ENCODE results near the gene TRIP6. TPM values are rescaled to one million over a fixed set of nuclear protein-coding genes. Genes with fewer than 3 reads are reported as not detected.
"Not testable (repeated sequence)": the region's sequence is repeated elsewhere in the genome, so short reads cannot be mapped to it uniquely, and the experiment has no call there.

The TRIP6 gene
- total RNA-seq, 1 donor from 2014 or later = 94.2 TPM

DNA sequence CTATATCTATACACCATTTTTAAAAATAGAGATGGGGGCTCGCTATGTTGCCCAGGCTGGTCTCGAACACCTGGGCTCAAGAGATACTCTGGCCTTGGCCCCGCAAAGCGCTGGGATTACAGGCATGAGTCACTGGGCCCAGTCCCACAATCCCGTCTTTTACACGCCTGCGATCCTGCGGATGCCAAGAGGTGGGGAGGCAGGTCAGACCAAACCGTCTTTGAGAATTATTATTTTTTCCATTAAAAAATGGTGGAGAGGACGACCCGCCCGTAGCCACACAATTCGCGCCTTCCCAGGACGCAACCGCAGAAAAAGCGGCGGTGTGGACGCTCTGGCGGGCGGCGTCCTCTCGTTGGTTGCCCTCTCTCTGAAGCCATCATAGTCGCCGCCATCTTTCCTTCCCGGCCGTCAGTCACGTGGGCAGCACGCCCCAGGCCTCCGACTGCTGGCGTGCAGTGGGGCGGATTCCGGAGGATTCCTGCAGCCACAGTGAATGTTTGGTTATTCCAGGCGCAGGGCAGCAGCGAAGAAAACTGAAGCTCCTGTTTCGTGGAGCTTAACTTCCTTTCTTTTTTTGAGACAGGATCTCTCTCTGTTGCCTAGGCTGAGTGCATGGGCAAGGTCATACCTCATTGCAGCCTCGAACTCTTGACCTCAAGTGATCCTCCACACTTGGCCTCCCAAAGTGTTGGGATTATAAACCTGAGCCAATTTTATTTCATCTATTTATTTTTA, 29.9 kb upstream of the TRIP6 start:
- DNase-seq (ENCODE audit: low read depth) = peak; percentile 97

DNA sequence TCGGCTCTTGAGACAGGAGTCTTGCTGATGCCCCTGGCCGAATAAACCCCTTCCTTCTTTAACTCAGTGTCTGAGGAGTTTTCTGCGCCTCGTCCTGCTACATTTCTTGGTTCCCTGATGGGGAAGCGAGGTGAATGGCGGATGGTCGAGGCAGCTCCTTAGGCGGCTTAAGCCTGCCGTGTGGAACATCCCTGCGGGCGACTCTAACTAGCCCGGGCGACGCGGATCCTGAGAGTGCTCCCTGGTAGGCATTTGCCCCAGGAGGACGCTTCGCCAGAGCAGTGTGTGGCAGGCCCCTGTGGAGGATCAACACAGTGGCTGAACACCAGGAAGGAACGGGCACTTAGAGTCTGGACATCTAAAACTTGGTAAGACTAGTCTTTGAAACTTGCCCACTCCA, 27.8 kb upstream of the TRIP6 start:
- DNase-seq (ENCODE audit: low read depth) = no peak

DNA sequence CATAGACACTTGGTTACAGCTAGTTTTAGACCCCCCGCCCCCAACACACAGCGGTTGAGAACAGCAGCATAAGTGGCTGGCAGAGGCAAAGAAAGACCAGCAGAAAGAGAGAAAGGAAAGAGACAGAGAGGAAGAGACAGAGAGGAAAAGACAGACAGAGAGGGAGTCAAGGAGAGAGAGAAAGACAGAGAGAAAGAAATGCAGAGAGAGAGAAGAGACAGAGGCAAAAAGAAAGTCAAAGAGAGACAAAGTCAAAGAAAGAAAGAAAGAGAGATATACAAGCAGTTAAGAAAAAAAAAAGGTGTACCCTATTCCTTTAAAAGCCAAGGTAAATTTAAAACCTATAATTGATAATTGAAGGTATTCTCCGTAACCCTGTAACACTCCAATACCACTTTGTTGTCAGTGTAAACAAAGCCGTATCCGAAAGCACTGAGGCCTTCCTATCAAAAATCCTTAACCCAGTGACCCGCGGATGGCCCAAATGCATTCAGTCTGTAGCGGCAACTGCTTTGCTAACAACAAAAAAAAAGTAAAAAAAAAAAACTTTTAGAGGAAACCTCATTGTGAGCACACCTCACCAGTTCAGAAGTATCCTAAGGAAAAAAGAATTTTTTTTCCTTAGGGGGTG, 26.6 kb upstream of the TRIP6 start:
- DNase-seq (ENCODE audit: low read depth) = no peak

DNA sequence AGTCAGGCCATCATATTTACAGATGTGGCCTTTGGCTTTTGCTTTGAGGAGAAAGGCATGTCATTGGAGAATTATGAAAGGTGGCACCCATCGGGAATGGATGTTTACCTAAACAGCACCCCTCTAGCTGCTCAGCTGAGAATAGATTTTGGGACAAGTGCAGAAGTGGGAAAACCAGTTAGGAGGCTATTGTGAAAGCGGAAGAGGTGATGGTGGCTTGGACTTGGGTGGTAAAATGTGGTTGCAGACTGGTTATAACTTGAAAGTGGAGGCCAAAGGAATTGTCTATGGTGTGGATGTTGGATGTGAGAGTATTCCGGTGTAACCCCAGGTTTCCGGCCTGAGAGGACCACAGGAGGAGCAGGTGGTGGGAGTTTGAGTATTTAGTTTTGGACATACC, 19.8 kb upstream of the TRIP6 start:
- no peak for DNase-seq (ENCODE audit: low read depth)

- DNase-seq (ENCODE audit: low read depth) = peak; percentile 95
Observed at GRCh38 chr7:100852048-100852872, 14.9 kb upstream of the TRIP6 start, which contains the start of gene SLC12A9. Gene SLC12A9 (plus strand): TSS chr7:100852713. CDS start chr7:100854198, 1,485 bp downstream.

GRCh38 chr7:100854146-100854895, 12.9 kb upstream of the TRIP6 start:
- DNase-seq (ENCODE audit: low read depth) = no peak

DNA sequence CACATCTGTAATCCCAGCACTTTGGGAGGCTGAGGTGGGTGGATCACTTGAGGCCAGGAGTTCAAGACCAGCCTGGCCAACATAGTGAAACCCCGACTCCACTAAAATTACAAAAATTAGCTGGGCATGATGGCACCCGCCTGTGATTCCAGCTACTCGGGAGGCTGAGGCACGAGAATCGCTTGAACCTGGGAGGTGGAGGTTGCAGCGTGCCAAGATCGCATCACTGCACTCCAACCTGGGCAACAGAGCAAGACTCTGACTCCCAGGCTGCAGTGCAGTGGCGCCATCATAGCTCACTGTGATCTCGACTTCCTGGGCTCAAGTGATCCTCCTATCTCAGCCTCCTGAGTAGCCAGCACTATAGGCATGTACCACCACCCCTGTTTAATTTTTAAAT, 12.3 kb upstream of the TRIP6 start:
- not testable (repeated sequence) for DNase-seq (ENCODE audit: low read depth)

- DNase-seq (ENCODE audit: low read depth) = no peak
Observed at GRCh38 chr7:100855515-100855914, 11.7 kb upstream of the TRIP6 start.

GRCh38 chr7:100856871-100857282, 10.3 kb upstream of the TRIP6 start:
- peak; percentile 5 for DNase-seq (ENCODE audit: low read depth)

DNA sequence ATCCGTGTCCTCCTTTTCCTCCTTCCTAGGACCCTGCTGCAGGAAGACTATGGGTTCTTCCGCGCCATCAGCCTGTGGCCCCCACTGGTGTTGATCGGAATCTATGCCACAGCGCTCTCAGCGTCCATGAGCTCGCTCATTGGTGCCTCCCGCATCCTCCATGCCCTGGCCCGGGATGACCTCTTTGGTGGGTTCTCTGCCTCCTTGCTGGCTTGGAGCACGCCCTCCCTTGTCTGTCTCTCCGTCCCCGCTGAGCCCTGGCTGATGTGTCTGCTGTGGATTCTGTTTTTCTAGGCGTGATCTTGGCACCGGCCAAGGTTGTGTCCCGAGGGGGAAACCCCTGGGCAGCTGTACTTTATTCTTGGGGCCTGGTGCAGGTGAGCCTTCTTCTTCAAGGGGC, 7.3 kb upstream of the TRIP6 start:
- no peak for DNase-seq (ENCODE audit: low read depth)

DNA sequence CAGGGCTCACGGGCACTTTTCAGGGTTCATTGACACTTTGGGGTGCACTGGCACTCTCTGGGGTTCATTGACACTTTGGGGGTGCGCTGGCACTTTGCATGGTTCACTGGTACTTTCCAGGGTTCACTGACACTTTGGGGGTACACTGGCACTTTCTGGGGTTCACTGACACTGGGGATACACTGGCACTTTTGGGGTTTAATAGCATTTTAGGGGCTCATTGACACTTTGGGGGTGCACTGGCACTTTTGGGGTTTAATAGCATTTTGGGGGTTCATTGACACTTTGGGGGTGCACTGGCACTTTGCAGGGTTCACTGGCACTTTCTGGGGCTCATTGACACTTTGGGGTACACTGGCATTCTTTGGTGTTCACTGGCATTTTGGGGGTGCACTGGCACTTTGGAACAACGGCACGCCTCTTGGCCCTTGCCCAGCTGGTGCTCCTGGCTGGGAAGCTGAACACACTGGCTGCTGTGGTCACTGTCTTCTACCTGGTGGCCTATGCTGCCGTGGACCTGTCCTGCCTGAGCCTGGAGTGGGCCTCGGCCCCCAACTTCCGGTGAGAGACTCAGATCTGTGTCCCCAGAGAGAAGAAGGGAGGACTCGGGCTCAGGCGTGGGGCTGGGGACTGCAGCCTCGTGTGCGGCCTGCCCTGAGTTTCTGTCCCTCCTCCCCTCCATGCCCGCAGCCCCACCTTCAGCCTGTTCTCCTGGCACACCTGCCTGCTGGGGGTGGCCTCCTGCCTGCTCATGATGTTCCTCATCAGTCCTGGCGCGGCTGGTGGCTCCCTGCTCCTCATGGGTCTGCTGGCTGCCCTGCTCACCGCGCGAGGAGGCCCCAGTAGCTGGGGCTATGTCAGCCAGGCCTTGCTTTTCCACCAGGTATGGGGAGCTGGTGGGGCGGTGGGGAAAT, 6.2 kb upstream of the TRIP6 start:
- no peak for DNase-seq (ENCODE audit: low read depth)

- no peak for DNase-seq (ENCODE audit: low read depth)
Observed at GRCh38 chr7:100861616-100861985, 5.6 kb upstream of the TRIP6 start.

GRCh38 chr7:100863406-100863950, 3.7 kb upstream of the TRIP6 start:
- peak; percentile 61 for DNase-seq (ENCODE audit: low read depth)

GRCh38 chr7:100864263-100864845, 2.8 kb upstream of the TRIP6 start:
- no peak for DNase-seq (ENCODE audit: low read depth)

- DNase-seq (ENCODE audit: low read depth) = no peak
Observed at GRCh38 chr7:100865372-100865911, 1.7 kb upstream of the TRIP6 start.

- peak; percentile 84 for DNase-seq (ENCODE audit: low read depth)
Observed at GRCh38 chr7:100865938-100866728, 1.1 kb upstream of the TRIP6 start.

GRCh38 chr7:100866729-100867039, 503 bp upstream of the TRIP6 start:
- DNase-seq (ENCODE audit: low read depth) = no peak

DNA sequence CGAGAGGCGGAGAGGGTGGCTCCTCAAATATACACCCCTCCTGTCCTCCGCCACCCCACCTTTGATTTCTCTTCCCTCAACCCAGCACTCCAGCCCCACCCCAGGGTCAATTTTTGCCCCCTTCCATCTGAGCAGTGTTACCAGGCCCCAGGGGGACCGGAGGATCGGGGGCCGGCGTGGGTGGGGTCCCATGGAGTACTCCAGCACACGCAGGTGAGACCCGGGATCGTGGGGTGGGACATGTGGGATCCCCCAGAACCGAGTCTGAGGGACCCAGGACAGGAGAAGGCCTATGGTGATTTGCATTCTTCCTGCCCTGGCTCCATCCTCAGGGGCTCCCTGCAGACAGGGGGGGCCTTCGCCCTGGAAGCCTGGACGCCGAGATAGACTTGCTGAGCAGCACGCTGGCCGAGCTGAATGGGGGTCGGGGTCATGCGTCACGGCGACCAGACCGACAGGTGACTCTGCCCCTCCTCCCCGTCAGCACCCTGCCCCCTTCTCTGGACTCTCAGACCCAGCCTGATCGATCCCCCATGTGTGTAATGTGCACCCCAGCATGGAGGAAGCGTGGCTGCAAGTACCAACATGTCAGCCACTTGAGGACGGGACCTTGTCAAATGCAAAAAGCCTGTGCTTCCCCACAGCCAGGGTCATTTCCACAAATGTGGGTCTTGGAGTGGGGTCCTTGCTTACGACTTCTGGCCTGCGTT, 744 bp downstream of the TRIP6 start:
- DNase-seq (ENCODE audit: low read depth) = peak; percentile 27

All from myocyte (in vitro differentiated cells).